HG02759 (cell line): ENCODE data around the gene NUP155.
"Not testable (repeated sequence)": the region's sequence is repeated elsewhere in the genome, so short reads cannot be mapped to it uniquely, and the experiment has no call there.

Experiments used
- ATAC-seq: cut with Tn5 transposase; IDR thresholded peaks from one replicate; pipeline ENCODE4 v1.9.1; 2021; ENCODE audit warnings: mild to moderate bottlenecking, moderate library complexity; ENCODE audit not compliant: unreplicated experiment

Gene NUP155

GRCh38 chr5:37283214-37283820 is 87.6 kb downstream of the NUP155 start:
- ATAC-seq = no peak

- no peak for ATAC-seq
Measured at GRCh38 chr5:37275511-37275910, 95.4 kb downstream of the NUP155 start.

DNA sequence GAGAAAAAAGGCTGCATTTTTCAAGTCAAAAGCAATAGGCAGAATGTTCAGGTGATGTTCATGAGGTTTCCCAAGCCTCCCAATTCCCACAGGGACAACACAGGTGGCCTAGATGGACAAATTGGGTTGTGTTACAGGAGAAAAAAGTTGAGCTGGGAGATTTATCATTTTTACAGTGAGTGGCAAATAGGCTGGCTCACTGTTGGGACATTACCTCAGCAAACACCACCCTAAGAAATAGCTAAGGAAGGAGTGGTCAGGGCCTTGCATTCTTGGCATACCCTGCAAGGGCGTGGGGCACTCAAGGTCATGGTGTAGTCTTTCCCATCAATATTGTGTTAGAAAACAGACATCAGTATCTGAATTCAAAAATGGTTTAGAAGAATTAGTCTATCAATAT is 98.4 kb downstream of the NUP155 start:
- ATAC-seq = no peak

DNA sequence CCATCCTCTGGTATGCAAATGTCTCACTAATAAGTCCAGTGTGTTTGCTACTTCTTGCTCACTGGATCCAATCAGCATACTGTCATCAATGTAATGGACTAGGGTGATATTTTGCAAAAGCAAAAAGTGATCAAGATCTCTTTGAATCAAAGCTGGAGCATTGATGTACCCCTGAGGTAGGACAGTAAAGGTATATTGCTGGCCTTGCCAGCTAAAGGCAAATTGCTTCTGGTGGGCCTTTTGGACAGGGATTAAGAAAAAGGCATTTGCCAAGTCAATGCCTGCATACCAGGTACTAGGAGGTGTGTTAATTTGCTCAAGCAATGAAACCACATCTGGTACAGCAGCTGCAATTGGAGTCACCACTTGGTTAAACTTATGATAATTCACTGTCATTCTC is 102.8 kb downstream of the NUP155 start:
- not testable (repeated sequence) for ATAC-seq

GRCh38 chr5:37255774-37256358 is 115.0 kb downstream of the NUP155 start:
- ATAC-seq = no peak

GRCh38 chr5:37254581-37254980 is 116.3 kb downstream of the NUP155 start:
- no peak for ATAC-seq

DNA sequence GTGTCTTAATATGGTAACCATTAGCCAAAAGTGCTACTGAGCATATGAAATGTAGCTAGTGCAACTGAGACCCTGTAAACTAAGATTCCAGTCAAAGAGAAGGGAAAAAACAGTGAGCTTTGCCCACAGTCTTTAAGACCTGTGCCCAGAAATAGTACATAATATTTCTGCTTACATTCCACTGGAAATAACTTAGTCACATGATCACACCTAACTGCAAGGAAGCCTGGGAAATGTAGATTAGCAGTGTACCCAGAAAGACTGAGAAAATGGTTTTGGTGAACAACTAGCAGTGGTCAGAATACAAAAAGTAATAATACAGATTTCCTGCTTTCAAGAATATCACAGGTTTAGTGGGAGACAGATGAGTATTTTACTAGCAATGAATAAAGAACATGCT is 119.2 kb downstream of the NUP155 start:
- no peak for ATAC-seq

DNA sequence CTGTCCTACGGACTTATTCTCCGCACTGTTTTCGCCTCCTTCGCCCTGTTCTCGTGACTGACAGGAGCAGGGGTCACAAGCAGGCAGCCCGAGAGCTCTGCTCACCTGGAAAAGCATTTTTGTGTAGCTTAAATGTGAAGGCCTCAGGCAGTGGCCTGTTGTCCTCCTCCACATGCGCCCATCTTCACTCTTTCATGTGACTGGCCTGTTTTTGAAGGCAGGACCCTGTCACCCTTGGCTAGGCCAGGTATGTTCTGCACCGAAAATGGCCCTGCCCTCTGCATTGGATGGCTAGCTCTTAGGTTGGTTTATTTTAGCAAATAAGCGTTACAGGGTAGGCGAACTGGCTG is 121.1 kb downstream of the NUP155 start:
- ATAC-seq = no peak

DNA sequence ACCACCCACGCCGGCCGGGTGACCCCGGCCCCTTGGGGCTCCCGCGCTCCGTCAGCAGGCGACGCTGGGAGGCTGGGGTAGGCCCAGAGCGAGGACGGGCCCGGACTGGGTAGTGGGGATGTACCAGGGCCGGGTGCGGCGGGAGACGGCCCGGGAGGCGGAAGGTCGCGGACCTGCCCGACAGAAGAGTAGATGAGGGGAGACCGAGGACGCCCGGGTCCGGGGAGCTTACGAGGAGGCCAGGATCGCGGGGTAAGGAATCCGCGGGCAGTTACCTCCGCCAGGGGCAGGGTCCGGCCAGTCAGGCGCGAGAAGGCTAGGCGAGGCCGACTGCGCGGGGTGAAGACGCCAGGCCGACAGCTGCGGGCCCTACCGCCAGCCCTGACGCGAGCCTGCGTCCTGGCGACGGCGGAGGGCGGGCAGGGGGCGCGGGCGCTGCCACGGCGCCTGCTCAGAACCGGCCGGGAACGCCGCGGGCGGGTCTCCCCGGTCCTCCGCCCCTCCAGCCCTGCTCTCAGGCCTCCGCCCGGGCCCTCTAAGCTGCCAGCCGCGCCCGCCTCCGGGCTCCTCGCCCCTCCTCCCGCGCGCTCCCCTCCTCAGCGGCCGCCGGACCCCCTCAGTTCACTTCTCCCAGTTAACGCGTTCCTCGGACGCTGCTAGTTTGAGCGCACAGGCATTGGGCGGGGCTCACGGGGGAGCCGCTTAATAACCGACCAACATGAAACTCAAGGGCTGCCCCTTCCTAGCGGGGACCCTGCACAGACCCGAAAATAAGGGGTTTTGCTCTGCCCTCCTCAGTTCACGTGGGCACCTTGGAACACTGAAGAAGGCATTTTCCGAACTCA is 121.7 kb downstream of the NUP155 start, which contains the start of gene CPLANE1:
Gene CPLANE1 (minus strand): TSS at position 407 of the 845 bp plus-strand sequence. CDS start 1,678 bp downstream, outside the sequence.
- ATAC-seq = peak; percentile 92

DNA sequence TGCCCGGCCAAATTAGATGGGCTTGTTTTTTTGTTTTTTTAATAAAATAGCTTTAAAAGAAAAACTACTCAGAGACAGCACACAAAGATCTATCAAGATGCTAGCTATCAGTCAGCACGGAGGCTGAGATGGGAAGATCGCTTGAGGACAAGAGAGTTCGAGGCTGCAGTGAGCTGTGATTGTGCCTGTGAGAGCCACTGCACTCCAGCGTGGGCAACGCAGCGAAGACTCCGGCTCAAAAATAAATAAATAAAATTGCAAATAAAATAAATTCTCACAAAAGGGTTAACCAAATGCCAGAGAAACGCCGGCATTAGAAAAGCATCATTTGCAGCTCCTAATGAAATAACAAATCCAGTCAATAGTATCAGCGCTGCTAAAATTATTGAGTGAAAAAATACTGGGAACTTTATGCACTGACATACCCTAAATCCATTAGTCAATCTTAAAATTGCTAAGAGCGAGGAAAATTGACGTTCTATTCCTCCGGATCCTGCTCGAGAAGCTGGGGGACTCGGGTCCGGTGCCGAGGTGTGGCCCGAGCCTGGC is 122.4 kb downstream of the NUP155 start:
- no peak for ATAC-seq

GRCh38 chr5:37247496-37247895 is 123.4 kb downstream of the NUP155 start:
- ATAC-seq = no peak

GRCh38 chr5:37247036-37247435 is 123.9 kb downstream of the NUP155 start:
- ATAC-seq = no peak
